WTC11 (cell line): ENCODE results near the gene SEPTIN3. TPM values are rescaled to one million over a fixed set of nuclear protein-coding genes. Genes with fewer than 3 reads are reported as not detected.

ENCODE experiments used
- ATAC-seq: fragments of 200-7000 bp; cut with Tn5 transposase; 2 replicates; pipeline ENCODE4 v1.10.0; 2021; ENCODE audit warnings: mild to moderate bottlenecking, moderate library complexity
- CTCF ChIA-PET: fragments of 300-600 bp; sonication (Branson Sonifier 250); formaldehyde crosslinking; loops from one replicate; lab custom pipeline; 2021; ENCODE audit warnings: antibody characterized with exemption; lab: Charles Lee
- POLR2A ChIA-PET: fragments of 350-600 bp; sonication (Branson Sonifier 250); formaldehyde crosslinking; loops from one replicate; lab custom pipeline; 2021; ENCODE audit warnings: antibody characterized with exemption; lab: Charles Lee
- DNase-seq: peaks from one replicate; pipeline ENCODE4 v3.0.0; 2021; ENCODE audit warnings: low spot score
- H3K27ac Mint-ChIP-seq: 2 replicates; pipeline ENCODE4 v1.8.0; 2021; ENCODE audit warnings: mixed read lengths
- H3K27me3 Mint-ChIP-seq: 2 replicates; pipeline ENCODE4 v1.8.0; 2021; ENCODE audit warnings: low read depth, mild to moderate bottlenecking, moderate library complexity, mixed read lengths
- H3K36me3 Mint-ChIP-seq: 2 replicates; pipeline ENCODE4 v1.8.0; 2021; ENCODE audit warnings: mixed read lengths
- H3K4me1 Mint-ChIP-seq: 2 replicates; pipeline ENCODE4 v1.8.0; 2022; ENCODE audit warnings: mixed read lengths
- H3K4me3 Mint-ChIP-seq: 2 replicates; pipeline ENCODE4 v1.8.0; 2021; ENCODE audit warnings: mild to moderate bottlenecking, moderate library complexity, mixed read lengths
- H3K9me3 Mint-ChIP-seq: 2 replicates; pipeline ENCODE4 v1.8.0; 2021; ENCODE audit warnings: mixed read lengths
- E2F5 ChIP-seq: sonication (generic); formaldehyde crosslinking; IDR thresholded peaks from 2 replicates; pipeline ENCODE4 v1.8.1; 2022; ENCODE audit warnings: mild to moderate bottlenecking, moderate library complexity, missing genetic modification reagents
- EMX1 ChIP-seq: fragments of 250-450 bp; sonication (Bioruptor Pico); IDR thresholded peaks from 2 replicates; pipeline ENCODE4 v1.8.0; 2021; ENCODE audit warnings: mild to moderate bottlenecking
- NFYB ChIP-seq: sonication (generic); formaldehyde crosslinking; conservative IDR thresholded peaks from 2 replicates; pipeline ENCODE4 v1.8.0; 2022; ENCODE audit warnings: low read depth, missing genetic modification reagents
- PRRX2 ChIP-seq: fragments of 250-450 bp; sonication (Bioruptor Pico); IDR thresholded peaks from 2 replicates; pipeline ENCODE4 v1.8.0; 2021; ENCODE audit warnings: mild to moderate bottlenecking
- RORB ChIP-seq: fragments of 250-450 bp; sonication (Bioruptor Pico); IDR thresholded peaks from 2 replicates; pipeline ENCODE4 v1.9.0; 2021; ENCODE audit warnings: mild to moderate bottlenecking
- ZNF416 ChIP-seq: fragments of 250-450 bp; sonication (Bioruptor Pico); IDR thresholded peaks from 2 replicates; pipeline ENCODE4 v1.9.0; 2021; ENCODE audit warnings: mild to moderate bottlenecking, inconsistent platforms
- total RNA-seq: library from RNA; stranded (reverse); gene quantifications from 3 replicates; pipeline ENCODE4 v1.2.3, GENCODE V29; 2021
- TF ChIP-seq, protein P1 (sequence below): fragments of 200-600 bp; IDR thresholded peaks from 2 replicates; pipeline ENCODE4 v1.8.0; 2022; ENCODE audit warnings: antibody characterized with exemption
- TF ChIP-seq, protein P2 (sequence below): sonication (generic); formaldehyde crosslinking; IDR thresholded peaks from 2 replicates; pipeline ENCODE4 v1.8.1; 2023; ENCODE audit warnings: mild to moderate bottlenecking, missing genetic modification reagents, moderate library complexity
- TF ChIP-seq, protein P3 (sequence below): sonication (generic); formaldehyde crosslinking; IDR thresholded peaks from 2 replicates; pipeline ENCODE4 v1.8.1; 2023; ENCODE audit warnings: mild to moderate bottlenecking, missing genetic modification reagents, moderate library complexity
- TF ChIP-seq, protein P4 (sequence below): sonication (generic); formaldehyde crosslinking; IDR thresholded peaks from 2 replicates; pipeline ENCODE4 v1.8.0; 2022; ENCODE audit warnings: mild to moderate bottlenecking, missing genetic modification reagents

The SEPTIN3 gene
- total RNA-seq, 1 experiment from 2014 or later, result 19.5 TPM

GRCh38 chr22:41992496-41992895 lies 23.3 kb downstream of the SEPTIN3 start (continued):
- TF ChIP-seq, protein P1, sequence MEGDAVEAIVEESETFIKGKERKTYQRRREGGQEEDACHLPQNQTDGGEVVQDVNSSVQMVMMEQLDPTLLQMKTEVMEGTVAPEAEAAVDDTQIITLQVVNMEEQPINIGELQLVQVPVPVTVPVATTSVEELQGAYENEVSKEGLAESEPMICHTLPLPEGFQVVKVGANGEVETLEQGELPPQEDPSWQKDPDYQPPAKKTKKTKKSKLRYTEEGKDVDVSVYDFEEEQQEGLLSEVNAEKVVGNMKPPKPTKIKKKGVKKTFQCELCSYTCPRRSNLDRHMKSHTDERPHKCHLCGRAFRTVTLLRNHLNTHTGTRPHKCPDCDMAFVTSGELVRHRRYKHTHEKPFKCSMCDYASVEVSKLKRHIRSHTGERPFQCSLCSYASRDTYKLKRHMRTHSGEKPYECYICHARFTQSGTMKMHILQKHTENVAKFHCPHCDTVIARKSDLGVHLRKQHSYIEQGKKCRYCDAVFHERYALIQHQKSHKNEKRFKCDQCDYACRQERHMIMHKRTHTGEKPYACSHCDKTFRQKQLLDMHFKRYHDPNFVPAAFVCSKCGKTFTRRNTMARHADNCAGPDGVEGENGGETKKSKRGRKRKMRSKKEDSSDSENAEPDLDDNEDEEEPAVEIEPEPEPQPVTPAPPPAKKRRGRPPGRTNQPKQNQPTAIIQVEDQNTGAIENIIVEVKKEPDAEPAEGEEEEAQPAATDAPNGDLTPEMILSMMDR, result no peak
- TF ChIP-seq RORB (CRISPR knock-in tag), result no peak
- TF ChIP-seq, all 79 proteins: peak for 0

- H3K36me3 Mint-ChIP-seq, result peaks cover 21% of the 10 kb centered on the region
- no peak overlapping the region for H3K4me3 Mint-ChIP-seq
- H3K27ac Mint-ChIP-seq, result no peak overlapping the region
- ChIA-PET CTCF (no interaction called here), POLR2A (no interaction called here)
- ATAC-seq, result no peak
- H3K9me3 Mint-ChIP-seq, result no peaks in the 10 kb centered on the region
- no peak for TF ChIP-seq PRRX2 (CRISPR knock-in tag)
- no peak for TF ChIP-seq ZNF416 (CRISPR knock-in tag)
- TF ChIP-seq E2F5 (CRISPR knock-in tag), result no peak
- H3K27me3 Mint-ChIP-seq, result peaks cover 17% of the 10 kb centered on the region
- DNase-seq, result no peak
- H3K4me1 Mint-ChIP-seq, result peaks cover 7% of the 10 kb centered on the region; the same call in 1 of the 2 replicates
These were observed 26.0 kb downstream of the SEPTIN3 start for GRCh38 chr22:41995211-41995610.

DNA sequence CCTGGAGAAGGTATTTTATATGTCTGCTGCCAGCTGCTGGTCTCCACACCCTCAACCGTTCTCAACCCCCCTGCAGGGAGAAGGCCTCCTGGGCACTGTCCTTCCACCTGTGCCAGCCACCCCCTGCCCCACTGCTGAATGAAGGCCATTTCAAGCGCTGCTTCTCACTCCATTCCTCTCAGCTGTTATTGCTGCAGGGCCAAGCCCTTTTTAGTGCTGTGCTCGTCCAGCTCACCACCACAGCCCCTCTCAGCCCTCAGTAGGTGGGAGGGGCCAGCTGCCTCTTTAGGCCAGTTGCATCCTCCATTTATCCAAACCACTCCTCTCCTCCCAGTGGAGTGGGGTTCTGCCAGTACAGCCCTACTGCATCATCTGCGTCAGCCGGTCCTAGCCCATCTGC lies 27.6 kb downstream of the SEPTIN3 start:
- Mint-ChIP-seq H3K9me3 (no peaks in the 10 kb centered on the region), H3K4me3 (no peak overlapping the region), H3K36me3 (peaks cover 17% of the 10 kb centered on the region), H3K4me1 (peaks cover 7% of the 10 kb centered on the region; the same call in 1 of the 2 replicates), H3K27me3 (peaks cover 27% of the 10 kb centered on the region), H3K27ac (no peak overlapping the region)
- no peak for DNase-seq
- ChIA-PET CTCF (interaction anchor here (0.8 to 0.9 kb wide), 2 partner anchors 30 to 299 kb away, joined by 3 to 4 read pairs; no protein-coding TSS in a partner anchor), POLR2A (interaction anchor here (0.6 kb wide), 1 partner anchor 495 kb away, joined by 7 read pairs; no protein-coding TSS in a partner anchor)
- ATAC-seq, result no peak
- TF ChIP-seq EMX1 (CRISPR knock-in tag), result no peak
- no peak for TF ChIP-seq NFYB (CRISPR knock-in tag)
- TF ChIP-seq, protein P2, sequence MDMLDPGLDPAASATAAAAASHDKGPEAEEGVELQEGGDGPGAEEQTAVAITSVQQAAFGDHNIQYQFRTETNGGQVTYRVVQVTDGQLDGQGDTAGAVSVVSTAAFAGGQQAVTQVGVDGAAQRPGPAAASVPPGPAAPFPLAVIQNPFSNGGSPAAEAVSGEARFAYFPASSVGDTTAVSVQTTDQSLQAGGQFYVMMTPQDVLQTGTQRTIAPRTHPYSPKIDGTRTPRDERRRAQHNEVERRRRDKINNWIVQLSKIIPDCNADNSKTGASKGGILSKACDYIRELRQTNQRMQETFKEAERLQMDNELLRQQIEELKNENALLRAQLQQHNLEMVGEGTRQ, result no peak

GRCh38 chr22:41998361-41999261 lies 29.4 kb downstream of the SEPTIN3 start, which contains the start of gene WBP2NL:
TSS of gene WBP2NL (plus strand) at chr22:41998788. CDS start at chr22:41998819, 31 bp downstream.
- Mint-ChIP-seq H3K4me3 (no peak within 1 kb of the TSS), H3K27ac (no peak within 1 kb of the TSS), H3K9me3 (no peaks in the 10 kb centered on the region), H3K27me3 (peaks cover 37% of the 10 kb centered on the region), H3K4me1 (peaks cover 7% of the 10 kb centered on the region; the same call in 1 of the 2 replicates), H3K36me3 (peaks cover 10% of the 10 kb centered on the region)
- CTCF ChIA-PET, result interaction anchor here (1.5 kb wide), 1 partner anchor 301 kb away, joined by 4 read pairs; no protein-coding TSS in a partner anchor
- TF ChIP-seq, protein P2, result peak; percentile 65
- TF ChIP-seq, protein P3, sequence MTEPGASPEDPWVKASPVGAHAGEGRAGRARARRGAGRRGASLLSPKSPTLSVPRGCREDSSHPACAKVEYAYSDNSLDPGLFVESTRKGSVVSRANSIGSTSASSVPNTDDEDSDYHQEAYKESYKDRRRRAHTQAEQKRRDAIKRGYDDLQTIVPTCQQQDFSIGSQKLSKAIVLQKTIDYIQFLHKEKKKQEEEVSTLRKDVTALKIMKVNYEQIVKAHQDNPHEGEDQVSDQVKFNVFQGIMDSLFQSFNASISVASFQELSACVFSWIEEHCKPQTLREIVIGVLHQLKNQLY (CRISPR knock-in tag), result no peak
- TF ChIP-seq, protein P4, sequence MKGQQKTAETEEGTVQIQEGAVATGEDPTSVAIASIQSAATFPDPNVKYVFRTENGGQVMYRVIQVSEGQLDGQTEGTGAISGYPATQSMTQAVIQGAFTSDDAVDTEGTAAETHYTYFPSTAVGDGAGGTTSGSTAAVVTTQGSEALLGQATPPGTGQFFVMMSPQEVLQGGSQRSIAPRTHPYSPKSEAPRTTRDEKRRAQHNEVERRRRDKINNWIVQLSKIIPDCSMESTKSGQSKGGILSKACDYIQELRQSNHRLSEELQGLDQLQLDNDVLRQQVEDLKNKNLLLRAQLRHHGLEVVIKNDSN, result peak; percentile 34; the same call in 1 of the 2 replicates
- ATAC-seq, result peak; percentile 64
- no peak for DNase-seq
- POLR2A ChIA-PET, result no interaction called here
